H9 (cell line): ENCODE results near the gene ZNF521. TPM values are rescaled to one million over a fixed set of nuclear protein-coding genes. Genes with fewer than 3 reads are reported as not detected.

Experiments
- DNase-seq: peaks from one replicate; pipeline ENCODE4 v3.0.0-alpha.2; 2017
- H2AFZ ChIP-seq: one replicate; pipeline ENCODE4 v1.6.1; 2013; ENCODE audit warnings: mild to moderate bottlenecking, low read length, control low read depth, moderate library complexity
- H2AK5ac ChIP-seq: 2 replicates; pipeline ENCODE4 v1.6.1; 2013; ENCODE audit warnings: low read length, control low read depth, mixed read lengths; ENCODE audit not compliant: insufficient read length
- H2BK120ac ChIP-seq: one replicate; pipeline ENCODE4 v1.6.1; 2013; ENCODE audit warnings: low read depth, mild to moderate bottlenecking, low read length, control low read depth, inconsistent platforms; ENCODE audit not compliant: poor library complexity, severe bottlenecking
- H2BK12ac ChIP-seq: 2 replicates; pipeline ENCODE4 v1.6.1; 2013; ENCODE audit warnings: low read length, control low read depth, mixed read lengths, low read depth; ENCODE audit not compliant: insufficient read length
- H2BK15ac ChIP-seq: 2 replicates; pipeline ENCODE4 v1.6.1; 2013; ENCODE audit warnings: low read depth, low read length, control low read depth
- H2BK20ac ChIP-seq: one replicate; pipeline ENCODE4 v1.6.1; 2013; ENCODE audit warnings: low read depth, mild to moderate bottlenecking, low read length, control low read depth, inconsistent platforms; ENCODE audit not compliant: poor library complexity, severe bottlenecking
- H2BK5ac ChIP-seq: 2 replicates; pipeline ENCODE4 v1.6.1; 2013; ENCODE audit warnings: low read length, control low read depth, mixed read lengths; ENCODE audit not compliant: insufficient read length
- H3K14ac ChIP-seq: 2 replicates; pipeline ENCODE4 v1.6.1; 2013; ENCODE audit warnings: low read length, control low read depth; ENCODE audit not compliant: insufficient read depth
- H3K18ac ChIP-seq: 2 replicates; pipeline ENCODE4 v1.6.1; 2013; ENCODE audit warnings: low read depth, mild to moderate bottlenecking, mixed read lengths, low read length, control low read depth; ENCODE audit not compliant: insufficient read length
- H3K23ac ChIP-seq: 2 replicates; pipeline ENCODE4 v1.6.1; 2013; ENCODE audit warnings: low read length, control low read depth, mixed read lengths, low read depth; ENCODE audit not compliant: insufficient read length
- H3K23me2 ChIP-seq: 2 replicates; pipeline ENCODE4 v1.6.1; 2013; ENCODE audit warnings: low read depth, mild to moderate bottlenecking, mixed read lengths, low read length, control low read depth; ENCODE audit not compliant: insufficient read length, poor library complexity, severe bottlenecking
- H3K27ac ChIP-seq: 2 replicates; pipeline ENCODE4 v1.5.1; 2013; ENCODE audit warnings: low read length, control low read depth, mixed read lengths, low read depth; ENCODE audit not compliant: insufficient read length
- H3K27me3 ChIP-seq: 2 replicates; pipeline ENCODE4 v1.6.1; 2013; ENCODE audit warnings: low read length, control low read depth, inconsistent platforms; ENCODE audit not compliant: insufficient read depth
- H3K4ac ChIP-seq: 2 replicates; pipeline ENCODE4 v1.6.1; 2013; ENCODE audit warnings: low read depth, mild to moderate bottlenecking, control low read depth, inconsistent platforms, low read length, moderate library complexity
- H3K4me1 ChIP-seq: 2 replicates; pipeline ENCODE4 v1.6.1; 2013; ENCODE audit warnings: low read length, control low read depth, inconsistent platforms; ENCODE audit not compliant: insufficient read depth
- H3K4me2 ChIP-seq: 2 replicates; pipeline ENCODE4 v1.6.1; 2013; ENCODE audit warnings: low read length, control low read depth, mixed read lengths; ENCODE audit not compliant: insufficient read length, insufficient read depth
- H3K56ac ChIP-seq: 2 replicates; pipeline ENCODE4 v1.6.1; 2013; ENCODE audit warnings: low read depth, mild to moderate bottlenecking, mixed read lengths, low read length, control low read depth; ENCODE audit not compliant: insufficient read length
- H3K79me1 ChIP-seq: 2 replicates; pipeline ENCODE4 v1.6.1; 2013; ENCODE audit warnings: low read depth, mild to moderate bottlenecking, moderate library complexity, low read length, control low read depth, inconsistent platforms; ENCODE audit not compliant: insufficient read depth, poor library complexity, severe bottlenecking
- H3K79me2 ChIP-seq: 2 replicates; pipeline ENCODE4 v1.6.1; 2013; ENCODE audit warnings: low read length, control low read depth, inconsistent platforms; ENCODE audit not compliant: insufficient read depth
- H3K9ac ChIP-seq: 2 replicates; pipeline ENCODE4 v1.6.1; 2013; ENCODE audit warnings: low read length, control low read depth, mixed read lengths; ENCODE audit not compliant: insufficient read length; ENCODE audit errors: extremely low read depth
- H3K9me3 ChIP-seq: one replicate; pipeline ENCODE4 v1.6.1; 2013; ENCODE audit warnings: low read depth, low read length, inconsistent platforms; ENCODE audit not compliant: control insufficient read depth
- H3T11ph ChIP-seq: one replicate; pipeline ENCODE4 v1.6.1; 2013; ENCODE audit warnings: mild to moderate bottlenecking, low read length, control low read depth, inconsistent platforms
- H4K20me1 ChIP-seq: one replicate; pipeline ENCODE4 v1.6.1; 2013; ENCODE audit not compliant: control insufficient read depth, insufficient read length, insufficient read depth
- H4K5ac ChIP-seq: 2 replicates; pipeline ENCODE4 v1.6.1; 2013; ENCODE audit warnings: low read depth, mild to moderate bottlenecking, mixed read lengths, low read length, control low read depth; ENCODE audit not compliant: insufficient read length
- H4K8ac ChIP-seq: replicated peaks from 2 replicates; pipeline ENCODE4 v1.6.1; 2013; ENCODE audit warnings: low read length, control low read depth, mixed read lengths, low read depth; ENCODE audit not compliant: insufficient read length
- H4K91ac ChIP-seq: 2 replicates; pipeline ENCODE4 v1.6.1; 2013; ENCODE audit warnings: low read depth, mild to moderate bottlenecking, moderate library complexity, mixed read lengths, low read length, control low read depth; ENCODE audit not compliant: insufficient read length
- H3K27ac Mint-ChIP-seq, 3 experiments: 2 replicates in 2 of 3; 3 replicates in 1 of 3; pipeline ENCODE4 v1.8.0; 2020 to 2021; ENCODE audit warnings: mixed read lengths in 3 of 3, mild to moderate bottlenecking in 1 of 3, moderate library complexity in 1 of 3
- H3K27me3 Mint-ChIP-seq: 2 replicates; pipeline ENCODE4 v1.8.0; 2021; ENCODE audit warnings: low read depth, mild to moderate bottlenecking, moderate library complexity, mixed read lengths
- H3K36me3 Mint-ChIP-seq, 3 experiments: 2 replicates in 2 of 3; 3 replicates in 1 of 3; pipeline ENCODE4 v1.8.0; 2020 to 2021; ENCODE audit warnings: low read depth in 3 of 3, mixed read lengths in 3 of 3; ENCODE audit not compliant: insufficient read depth in 1 of 3
- H3K4me1 Mint-ChIP-seq, 2 experiments: 2 replicates each; pipeline ENCODE4 v1.8.0; 2020; ENCODE audit warnings: mixed read lengths in 2 of 2
- H3K4me3 Mint-ChIP-seq, 2 experiments: 2 replicates in 1 of 2; 3 replicates in 1 of 2; pipeline ENCODE4 v1.8.0; 2020 to 2021; ENCODE audit warnings: mild to moderate bottlenecking in 2 of 2, mixed read lengths in 2 of 2, moderate library complexity in 1 of 2
- H3K9me3 Mint-ChIP-seq, 2 experiments: 2 replicates in 1 of 2; 3 replicates in 1 of 2; pipeline ENCODE4 v1.8.0; 2020; ENCODE audit warnings: mild to moderate bottlenecking in 2 of 2, mixed read lengths in 2 of 2, moderate library complexity in 1 of 2
- CTCF ChIP-seq: fragments of 200-600 bp; sonication (generic); conservative IDR thresholded peaks from 3 replicates; pipeline ENCODE4 v1.8.0; 2021; ENCODE audit warnings: antibody characterized with exemption, mild to moderate bottlenecking
- WGBS: extraction: QIAGEN DNeasy Blood & Tissue Kit; methylation state at CpG from one replicate; pipeline ENCODE4 v1.1.7; 2013; ENCODE audit warnings: missing lambda C conversion rate, low lambda C conversion rate, mixed read lengths; ENCODE audit not compliant: insufficient read length; ENCODE audit errors: extremely low coverage; 5-methylcytosine and 5-hydroxymethylcytosine counted together
- total RNA-seq: library from RNA; stranded (reverse); gene quantifications from 2 replicates; pipeline ENCODE4 v1.2.1, GENCODE V29; 2021

Gene ZNF521
- total RNA-seq, 1 experiment from 2014 or later: 3.3 TPM

- Histone ChIP-seq H3K4me1 (no peaks in the 10 kb centered on the region; the same call in 1 of the 2 replicates), H3K23ac (no peak overlapping the region), H3K4ac (no peak overlapping the region), H4K20me1 (no peaks in the 10 kb centered on the region), H4K5ac (no peak overlapping the region), H2BK120ac (no peak overlapping the region), H2BK5ac (no peak overlapping the region), H3K9me3 (no peaks in the 10 kb centered on the region), H2BK12ac (no peak overlapping the region), H3T11ph (no peak overlapping the region), H3K79me1 (no peaks in the 10 kb centered on the region), H3K9ac (no peak overlapping the region), H3K27me3 (no peaks in the 10 kb centered on the region), H3K14ac (no peak overlapping the region; the same call in 1 of the 2 replicates), H4K8ac (no peak overlapping the region), H3K27ac (no peak overlapping the region), H3K18ac (no peak overlapping the region), H2AK5ac (no peak overlapping the region), H3K23me2 (no peaks in the 10 kb centered on the region), H4K91ac (no peak overlapping the region), H2AFZ (no peak overlapping the region), H2BK15ac (no peak overlapping the region), H3K79me2 (no peaks in the 10 kb centered on the region), H3K4me2 (no peak overlapping the region), H3K56ac (no peak overlapping the region), H2BK20ac (no peak overlapping the region)
- H3K36me3 Mint-ChIP-seq: no peaks in the 10 kb centered on the region
- no peak for TF ChIP-seq CTCF
- H3K4me3 Mint-ChIP-seq: no peak overlapping the region
- peaks cover 4 to 19% of the 10 kb centered on the region in 2 experiments; a peak in 2 of 4 replicates for H3K4me1 Mint-ChIP-seq
- no peak for DNase-seq
- H3K9me3 Mint-ChIP-seq: no peaks in the 10 kb centered on the region
- peak overlapping the region in 1 of 3 experiments; percentile 49; a peak in 1 of 7 replicates for H3K27ac Mint-ChIP-seq
- H3K27me3 Mint-ChIP-seq: no peaks in the 10 kb centered on the region; the same call in 1 of the 2 replicates
- WGBS: no CpG with 5 or more reads among the region's 9 CpGs
These were observed 215.4 kb downstream of the ZNF521 start for GRCh38 chr18:25136416-25137196.
